ENCODE measurements around the gene HOTAIR. TPM values are rescaled to one million over a fixed set of nuclear protein-coding genes. Genes with fewer than 3 reads are reported as not detected.

The HOTAIR gene
- not detected for polyA plus RNA-seq

- Mint-ChIP-seq H3K4me3 (peak within 1 kb of the TSS; percentile 61 to 85 (median 76)), H3K27ac (peak within 1 kb of the TSS; percentile 59 to 93 (median 85)), H3K9me3 (peaks cover 2 to 5% (median 3%) of the 10 kb centered on the region in 3 donors), H3K27me3 (peaks cover 79% of the 10 kb centered on the region), H3K36me3 (peaks cover 1% of the 10 kb centered on the region), H3K4me1 (peaks cover 5 to 10% (median 5%) of the 10 kb centered on the region in 3 donors)
Observed at GRCh38 chr12:53974084-53975063, at the start of gene HOTAIR. TSS of gene HOTAIR (minus strand) at chr12:53974954.

DNA sequence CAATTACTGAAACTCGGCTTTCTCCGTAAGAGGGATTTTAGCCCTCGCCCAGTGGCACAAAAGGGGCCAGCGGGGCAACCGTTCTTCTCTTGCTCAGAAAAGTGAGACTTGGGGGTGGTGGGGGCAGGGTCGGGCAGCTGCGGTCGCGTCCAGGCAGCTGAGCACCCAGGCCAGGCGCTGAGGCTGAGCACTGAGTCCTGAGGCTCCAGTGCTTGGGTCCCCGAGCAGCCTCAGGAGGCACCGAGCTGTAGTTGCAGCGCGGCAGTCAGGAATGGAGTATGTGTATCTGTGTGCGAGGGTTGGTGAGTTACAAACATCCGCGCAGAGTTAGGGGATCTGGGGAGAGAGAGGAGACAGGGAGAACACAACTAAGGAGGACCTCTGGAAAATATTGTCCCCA, 49.4 kb upstream of the HOTAIR start:
- Mint-ChIP-seq H3K36me3 (no peaks in the 10 kb centered on the region), H3K9me3 (peaks cover 0 to 3% (median 0%) of the 10 kb centered on the region in 3 donors), H3K4me1 (peaks cover 10 to 14% (median 12%) of the 10 kb centered on the region in 3 donors), H3K4me3 (peak overlapping the region in 1 of 4 donors; percentile 48), H3K27me3 (peaks cover 63% of the 10 kb centered on the region), H3K27ac (no peak overlapping the region)

GRCh38 chr12:54022960-54023884, 48.5 kb upstream of the HOTAIR start:
- H3K4me3 Mint-ChIP-seq, result peak overlapping the region in 1 of 4 donors; percentile 18
- H3K9me3 Mint-ChIP-seq, result no peaks in the 10 kb centered on the region
- peak overlapping the region in 1 of 3 donors; percentile 83 for H3K27ac Mint-ChIP-seq
- peaks cover 5 to 12% (median 7%) of the 10 kb centered on the region in 3 donors for H3K4me1 Mint-ChIP-seq
- H3K27me3 Mint-ChIP-seq, result peaks cover 58% of the 10 kb centered on the region
- H3K36me3 Mint-ChIP-seq, result no peaks in the 10 kb centered on the region

DNA sequence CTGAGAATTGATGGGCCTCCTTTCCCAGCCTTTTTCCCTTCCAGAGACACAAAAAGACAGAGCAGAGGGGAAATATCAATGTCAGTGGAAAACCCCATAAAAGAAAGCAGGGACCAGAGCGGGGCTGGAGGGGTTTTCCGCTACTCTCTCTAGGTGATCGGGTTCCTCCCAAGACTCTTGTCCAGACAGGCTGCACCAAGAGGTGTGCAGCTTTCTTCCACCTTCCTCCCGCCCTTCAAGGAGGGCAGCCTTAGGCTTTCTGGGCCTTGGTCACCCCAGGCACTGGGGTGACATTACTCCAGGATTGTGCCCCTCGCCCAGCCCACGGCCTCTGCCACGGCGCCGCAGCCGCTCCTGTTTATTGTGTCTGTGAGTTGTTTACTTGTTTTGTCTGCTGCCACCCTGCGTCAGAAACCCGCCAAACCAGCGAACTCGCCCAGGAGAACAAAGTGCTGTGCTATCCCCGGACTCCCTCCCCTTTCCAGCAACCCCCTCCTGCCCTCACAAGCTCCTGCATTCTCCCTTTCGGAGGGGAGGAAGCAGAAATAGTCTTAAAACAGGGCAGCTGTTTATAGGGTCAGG, 46.8 kb upstream of the HOTAIR start:
- Mint-ChIP-seq H3K4me3 (peak overlapping the region in 3 of 4 donors; percentile 63 to 75 (median 63)), H3K27ac (peak overlapping the region in 1 of 3 donors; percentile 83), H3K27me3 (peaks cover 56% of the 10 kb centered on the region), H3K36me3 (no peaks in the 10 kb centered on the region), H3K4me1 (peaks cover 6 to 11% (median 9%) of the 10 kb centered on the region in 3 donors), H3K9me3 (peaks cover 0 to 2% (median 0%) of the 10 kb centered on the region in 3 donors)

DNA sequence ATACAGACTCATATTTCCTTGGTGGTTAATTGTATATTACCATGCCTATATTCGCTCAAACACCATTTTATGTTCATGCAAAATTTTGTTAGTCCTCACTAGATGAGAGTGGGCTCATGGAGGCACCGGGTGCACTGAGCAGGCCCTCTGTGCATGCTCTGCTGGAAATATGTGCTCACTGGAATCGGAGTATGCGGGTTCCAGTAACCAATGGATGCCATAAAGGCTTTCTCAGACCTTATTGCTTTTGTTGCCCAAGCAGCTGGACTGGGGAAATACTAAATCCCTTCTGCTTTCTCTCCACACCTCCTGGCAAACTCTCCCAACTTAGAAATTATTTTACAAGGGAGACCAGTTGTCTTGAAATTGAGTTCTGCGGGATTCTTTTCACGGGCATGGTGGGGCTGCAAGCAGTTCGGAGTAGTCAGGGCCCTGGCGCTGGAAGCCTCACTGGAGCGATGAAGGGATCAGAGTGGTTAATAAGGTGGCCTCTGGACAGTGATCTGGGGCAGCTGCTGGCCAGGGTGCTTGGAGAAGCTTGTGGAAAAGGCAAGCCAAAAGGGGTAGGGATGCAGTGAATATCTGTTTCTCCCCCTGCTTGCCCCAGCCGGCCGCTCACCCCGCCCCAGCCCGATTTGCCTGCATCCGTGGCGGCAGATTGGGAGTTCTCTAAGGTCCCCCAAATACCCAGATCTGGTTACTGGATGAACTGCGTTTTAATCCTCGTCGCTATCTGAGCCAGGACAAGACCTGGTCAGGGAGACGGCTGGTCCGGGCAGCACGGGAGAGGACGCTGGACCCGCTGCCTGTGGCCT, 46.0 kb upstream of the HOTAIR start:
- no peaks in the 10 kb centered on the region for H3K36me3 Mint-ChIP-seq
- H3K4me1 Mint-ChIP-seq, result peaks cover 6 to 11% (median 9%) of the 10 kb centered on the region in 3 donors
- H3K4me3 Mint-ChIP-seq, result peak overlapping the region in 1 of 4 donors; percentile 75
- peak overlapping the region in 1 of 3 donors; percentile 83 for H3K27ac Mint-ChIP-seq
- peaks cover 0 to 2% (median 0%) of the 10 kb centered on the region in 3 donors for H3K9me3 Mint-ChIP-seq
- H3K27me3 Mint-ChIP-seq, result peaks cover 50% of the 10 kb centered on the region

DNA sequence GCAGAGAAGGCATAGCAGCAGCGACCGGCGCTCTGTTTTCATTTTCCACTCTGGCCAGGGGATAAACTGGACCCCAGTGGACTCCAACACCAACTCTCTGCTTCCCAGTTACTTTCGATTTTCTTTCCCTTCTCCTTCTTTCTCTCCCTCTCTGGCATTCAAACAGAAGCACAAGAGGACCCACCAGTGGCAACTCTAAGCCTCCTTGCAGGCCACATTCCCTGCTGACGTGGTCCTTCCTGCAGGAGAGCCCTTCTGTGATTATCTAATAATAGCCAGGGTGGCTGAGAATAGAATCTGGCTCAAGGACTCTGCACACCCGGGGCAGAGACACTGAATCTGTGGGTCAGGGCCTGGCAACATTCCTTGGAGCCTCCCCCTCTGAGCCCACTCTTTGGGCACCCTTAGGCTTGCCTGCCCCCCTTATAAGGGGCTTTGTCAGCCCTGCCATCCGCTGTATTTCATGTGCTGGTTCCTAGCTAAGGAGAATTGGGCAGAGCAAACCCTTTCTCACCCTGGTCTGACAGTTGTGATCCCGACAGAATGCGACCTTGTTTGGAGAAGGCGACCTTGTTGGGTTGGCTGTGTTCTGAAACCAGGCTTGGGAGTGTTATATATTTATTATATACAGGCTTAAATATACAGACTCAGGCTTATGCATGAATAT, 45.3 kb upstream of the HOTAIR start:
- Mint-ChIP-seq H3K4me1 (peaks cover 6 to 14% (median 9%) of the 10 kb centered on the region in 3 donors), H3K27ac (peak overlapping the region in 2 of 3 donors; percentile 83 to 96), H3K9me3 (peaks cover 0 to 2% (median 0%) of the 10 kb centered on the region in 3 donors), H3K4me3 (peak overlapping the region in 2 of 4 donors; percentile 49 to 74), H3K27me3 (peaks cover 51% of the 10 kb centered on the region), H3K36me3 (no peaks in the 10 kb centered on the region)

DNA sequence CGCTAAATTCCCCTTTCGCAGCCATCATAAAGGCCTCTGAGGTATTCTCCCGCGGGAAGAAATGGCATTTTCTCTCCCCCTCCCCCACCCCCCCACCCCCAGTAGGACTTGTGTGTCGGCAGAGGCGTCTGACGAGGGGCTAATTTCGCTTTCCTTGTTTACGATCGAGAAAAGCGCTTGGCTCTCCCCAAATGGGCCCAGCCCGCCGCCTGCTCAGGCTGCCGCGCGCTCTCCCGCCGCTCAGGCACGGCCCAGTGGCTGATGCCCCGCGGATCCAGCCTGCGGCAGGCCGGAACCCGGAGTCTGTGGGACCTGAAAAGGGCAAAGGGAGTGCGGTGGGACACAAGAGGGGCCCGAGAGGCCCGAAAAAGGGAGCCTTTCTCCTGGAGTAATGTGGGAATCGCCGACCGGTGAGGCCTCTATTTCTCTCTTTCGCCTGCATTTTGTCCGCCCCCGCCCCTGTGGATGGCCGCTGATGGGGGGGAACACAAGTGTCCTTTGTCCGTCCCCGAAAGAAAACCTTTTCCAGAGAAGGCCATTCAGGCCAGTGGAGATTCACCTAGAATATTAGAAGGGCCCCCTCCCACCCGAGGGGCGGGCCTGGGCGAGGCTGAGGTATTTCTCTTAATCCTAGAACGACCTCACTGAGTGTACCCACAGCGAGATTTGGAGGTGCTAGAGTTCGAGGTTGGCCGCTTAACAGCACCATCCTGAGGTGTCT, 44.5 kb upstream of the HOTAIR start:
- H3K27me3 Mint-ChIP-seq, result peaks cover 55% of the 10 kb centered on the region
- peaks cover 9 to 19% (median 11%) of the 10 kb centered on the region in 3 donors for H3K4me1 Mint-ChIP-seq
- H3K9me3 Mint-ChIP-seq, result peaks cover 0 to 2% (median 0%) of the 10 kb centered on the region in 3 donors
- H3K27ac Mint-ChIP-seq, result peak overlapping the region; percentile 81 to 96 (median 83)
- peak overlapping the region in 3 of 4 donors; percentile 55 to 74 (median 68) for H3K4me3 Mint-ChIP-seq
- no peaks in the 10 kb centered on the region for H3K36me3 Mint-ChIP-seq

GRCh38 chr12:54018468-54018984, 43.8 kb upstream of the HOTAIR start:
- Mint-ChIP-seq H3K4me3 (peak overlapping the region; percentile 79 to 95 (median 90)), H3K36me3 (no peaks in the 10 kb centered on the region), H3K27me3 (peaks cover 51% of the 10 kb centered on the region), H3K27ac (peak overlapping the region; percentile 53 to 95 (median 93)), H3K4me1 (peaks cover 9 to 19% (median 11%) of the 10 kb centered on the region in 3 donors), H3K9me3 (peaks cover 0 to 2% (median 0%) of the 10 kb centered on the region in 3 donors)

GRCh38 chr12:54017878-54018467, 43.2 kb upstream of the HOTAIR start:
- Mint-ChIP-seq H3K27ac (peak overlapping the region; percentile 53 to 95 (median 93)), H3K4me1 (peaks cover 9 to 19% (median 11%) of the 10 kb centered on the region in 3 donors), H3K4me3 (peak overlapping the region; percentile 79 to 95 (median 90)), H3K36me3 (no peaks in the 10 kb centered on the region), H3K27me3 (peaks cover 51% of the 10 kb centered on the region), H3K9me3 (peaks cover 0 to 2% (median 0%) of the 10 kb centered on the region in 3 donors)

- peaks cover 48% of the 10 kb centered on the region for H3K27me3 Mint-ChIP-seq
- peaks cover 9 to 22% (median 11%) of the 10 kb centered on the region in 3 donors for H3K4me1 Mint-ChIP-seq
- H3K27ac Mint-ChIP-seq, result peak overlapping the region; percentile 59 to 95 (median 93)
- H3K36me3 Mint-ChIP-seq, result no peaks in the 10 kb centered on the region
- peak overlapping the region; percentile 79 to 95 (median 90) for H3K4me3 Mint-ChIP-seq
- H3K9me3 Mint-ChIP-seq, result peaks cover 0 to 2% (median 0%) of the 10 kb centered on the region in 3 donors
Observed at GRCh38 chr12:54017027-54017788, 42.5 kb upstream of the HOTAIR start.

- Mint-ChIP-seq H3K27ac (peak overlapping the region; percentile 23 to 93 (median 71)), H3K9me3 (peaks cover 0 to 2% (median 0%) of the 10 kb centered on the region in 3 donors), H3K36me3 (peaks cover 1% of the 10 kb centered on the region), H3K27me3 (peaks cover 48% of the 10 kb centered on the region), H3K4me1 (peaks cover 7 to 25% (median 10%) of the 10 kb centered on the region in 3 donors), H3K4me3 (no peak overlapping the region)
Observed at GRCh38 chr12:54016478-54016964, 41.8 kb upstream of the HOTAIR start.

All from IgD-negative memory B cell (primary cell).